Breast epithelium (tissue), 4 donors: ENCODE results near the gene NFKBIA. TPM values are rescaled to one million over a fixed set of nuclear protein-coding genes. Genes with fewer than 3 reads are reported as not detected.
A peak's percentile ranks its signal among the peaks of the same experiment; 100 is the strongest.

Source experiments
- DNase-seq, 2 donors: peaks; one replicate each; pipeline ENCODE4 v3.0.0-alpha.2; 2019; ENCODE audit warnings: low spot score in 2 of 2
- H3K27ac ChIP-seq, 2 donors: fragments of 200-600 bp; sonication (generic) in 1 of 2; one replicate each; pipeline ENCODE4 v1.5.1; 2016 to 2019; ENCODE audit warnings: mild to moderate bottlenecking in 1 of 2
- H3K27me3 ChIP-seq, 2 donors: fragments of 200-600 bp; sonication (generic) in 1 of 2; one replicate each; pipeline versions ENCODE4 v1.5.1 to v1.6.0; 2017 to 2019; ENCODE audit warnings: control low read depth in 1 of 2, mild to moderate bottlenecking in 1 of 2
- H3K36me3 ChIP-seq: fragments of 200-600 bp; one replicate; pipeline ENCODE4 v1.5.1; 2019
- H3K4me1 ChIP-seq, 2 donors: fragments of 200-600 bp; sonication (generic); one replicate each; pipeline ENCODE4 v1.5.1; 2016 to 2019; ENCODE audit warnings: control low read depth in 1 of 2
- H3K4me3 ChIP-seq, 3 donors: fragments of 200-600 bp; sonication (generic); 1 replicate in 2 of 3; 2 replicates in 1 of 3; pipeline ENCODE4 v1.5.1; 2016 to 2019; ENCODE audit warnings: mild to moderate bottlenecking in 3 of 3, moderate library complexity in 2 of 3
- H3K9me3 ChIP-seq, 2 donors: fragments of 200-600 bp; sonication (generic) in 1 of 2; one replicate each; pipeline ENCODE4 v1.5.1; 2016 to 2019; ENCODE audit warnings: control low read depth in 1 of 2
- POLR2A ChIP-seq: fragments of 450-650 bp; IDR thresholded peaks from one replicate; pipeline ENCODE4 v1.6.1; 2016; ENCODE audit warnings: antibody characterized with exemption, mild to moderate bottlenecking, moderate library complexity
- POLR2AphosphoS5 ChIP-seq, 3 donors: sonication (generic); formaldehyde crosslinking; IDR thresholded peaks; one replicate each; pipeline ENCODE4 v1.6.1; 2017; ENCODE audit warnings: antibody characterized with exemption in 3 of 3
- intact Hi-C: fragments of 100-400 bp; cut with DNase I; formaldehyde crosslinking; loops from one replicate; pipeline ENCODE4 v1.15.1; 2023; ENCODE audit warnings: low total_unique reads
- total RNA-seq, 3 donors: library from RNA; depleted of rRNA; stranded (reverse); fragments of >200 nt; gene quantifications; one replicate each; pipeline ENCODE4 v1.1.0, GENCODE V29; 2016
- TF ChIP-seq, protein P1 (sequence below), 3 donors: fragments of 450-650 bp; IDR thresholded peaks; one replicate each; pipeline ENCODE4 v1.5.1; 2016 to 2017; ENCODE audit warnings: antibody characterized with exemption in 3 of 3, mild to moderate bottlenecking in 3 of 3, moderate library complexity in 3 of 3

NFKBIA gene, protein sequence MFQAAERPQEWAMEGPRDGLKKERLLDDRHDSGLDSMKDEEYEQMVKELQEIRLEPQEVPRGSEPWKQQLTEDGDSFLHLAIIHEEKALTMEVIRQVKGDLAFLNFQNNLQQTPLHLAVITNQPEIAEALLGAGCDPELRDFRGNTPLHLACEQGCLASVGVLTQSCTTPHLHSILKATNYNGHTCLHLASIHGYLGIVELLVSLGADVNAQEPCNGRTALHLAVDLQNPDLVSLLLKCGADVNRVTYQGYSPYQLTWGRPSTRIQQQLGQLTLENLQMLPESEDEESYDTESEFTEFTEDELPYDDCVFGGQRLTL
- 100 to 1,000 TPM; 418 to 546 (median 422) TPM for total RNA-seq

DNA sequence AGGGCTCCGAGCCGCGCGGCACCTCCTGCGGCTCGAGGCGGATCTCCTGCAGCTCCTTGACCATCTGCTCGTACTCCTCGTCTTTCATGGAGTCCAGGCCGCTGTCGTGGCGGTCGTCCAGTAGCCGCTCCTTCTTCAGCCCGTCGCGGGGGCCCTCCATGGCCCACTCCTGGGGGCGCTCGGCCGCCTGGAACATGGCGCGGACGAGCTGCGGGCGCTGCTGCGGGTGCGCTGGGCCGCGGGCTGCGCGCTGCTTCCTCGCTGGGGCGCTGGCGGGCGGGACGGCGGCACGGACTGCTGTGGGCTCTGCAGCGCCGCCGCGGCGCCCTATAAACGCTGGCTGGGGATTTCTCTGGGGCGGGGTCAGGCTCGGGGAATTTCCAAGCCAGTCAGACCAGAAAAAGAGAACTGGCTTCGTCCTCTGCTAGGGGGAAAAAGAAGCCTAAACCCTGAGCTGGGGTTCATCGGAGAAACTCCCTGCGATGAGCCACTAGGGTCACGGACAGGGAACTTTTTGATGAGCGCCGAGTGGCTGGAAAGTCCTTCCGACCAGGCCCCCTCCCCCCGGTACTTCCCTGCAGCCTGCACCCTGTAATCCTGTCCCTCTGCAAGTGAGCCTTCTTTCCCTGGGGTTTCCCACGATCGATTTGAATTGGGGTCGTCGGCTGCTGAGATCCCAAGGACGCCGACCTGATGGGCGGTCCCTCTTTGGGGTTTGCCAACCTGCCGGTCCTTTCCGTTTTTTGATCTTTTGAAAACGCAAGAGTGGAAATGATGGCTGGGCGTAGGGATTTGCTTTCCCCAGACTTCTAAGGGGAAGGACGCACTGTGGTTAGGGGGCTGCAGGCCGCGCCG lies at the start of gene NFKBIA:
TSS of gene NFKBIA (minus strand) at position 301 of the 855 bp plus-strand sequence. CDS start at position 196, 105 bp downstream.
- TF ChIP-seq, protein P1, sequence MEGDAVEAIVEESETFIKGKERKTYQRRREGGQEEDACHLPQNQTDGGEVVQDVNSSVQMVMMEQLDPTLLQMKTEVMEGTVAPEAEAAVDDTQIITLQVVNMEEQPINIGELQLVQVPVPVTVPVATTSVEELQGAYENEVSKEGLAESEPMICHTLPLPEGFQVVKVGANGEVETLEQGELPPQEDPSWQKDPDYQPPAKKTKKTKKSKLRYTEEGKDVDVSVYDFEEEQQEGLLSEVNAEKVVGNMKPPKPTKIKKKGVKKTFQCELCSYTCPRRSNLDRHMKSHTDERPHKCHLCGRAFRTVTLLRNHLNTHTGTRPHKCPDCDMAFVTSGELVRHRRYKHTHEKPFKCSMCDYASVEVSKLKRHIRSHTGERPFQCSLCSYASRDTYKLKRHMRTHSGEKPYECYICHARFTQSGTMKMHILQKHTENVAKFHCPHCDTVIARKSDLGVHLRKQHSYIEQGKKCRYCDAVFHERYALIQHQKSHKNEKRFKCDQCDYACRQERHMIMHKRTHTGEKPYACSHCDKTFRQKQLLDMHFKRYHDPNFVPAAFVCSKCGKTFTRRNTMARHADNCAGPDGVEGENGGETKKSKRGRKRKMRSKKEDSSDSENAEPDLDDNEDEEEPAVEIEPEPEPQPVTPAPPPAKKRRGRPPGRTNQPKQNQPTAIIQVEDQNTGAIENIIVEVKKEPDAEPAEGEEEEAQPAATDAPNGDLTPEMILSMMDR (IDR thresholded peaks at IDR 0.05), result peak in 2 of 3 donors; percentile 11 to 12
- peak; percentile 42 for TF ChIP-seq POLR2A
- TF ChIP-seq POLR2AphosphoS5 (IDR thresholded peaks at IDR 0.05), result peak; percentile 88 to 95 (median 94)
- H3K9me3 ChIP-seq, result no peaks in the 10 kb centered on the region
- peak; percentile 83 to 93 for DNase-seq
- peaks cover 24% of the 10 kb centered on the region for H3K36me3 ChIP-seq
- H3K4me3 ChIP-seq, result peak within 1 kb of the TSS; percentile 69 to 99 (median 84)
- H3K27me3 ChIP-seq, result no peaks in the 10 kb centered on the region
- intact Hi-C loops, result loop anchor here (5.0 kb wide), 1 partner anchor 67 kb away; no protein-coding TSS in a partner anchor
- peak within 1 kb of the TSS; percentile 97 to 99 for H3K27ac ChIP-seq
- H3K4me1 ChIP-seq, result peaks cover 0 to 14% of the 10 kb centered on the region in 2 donors

DNA sequence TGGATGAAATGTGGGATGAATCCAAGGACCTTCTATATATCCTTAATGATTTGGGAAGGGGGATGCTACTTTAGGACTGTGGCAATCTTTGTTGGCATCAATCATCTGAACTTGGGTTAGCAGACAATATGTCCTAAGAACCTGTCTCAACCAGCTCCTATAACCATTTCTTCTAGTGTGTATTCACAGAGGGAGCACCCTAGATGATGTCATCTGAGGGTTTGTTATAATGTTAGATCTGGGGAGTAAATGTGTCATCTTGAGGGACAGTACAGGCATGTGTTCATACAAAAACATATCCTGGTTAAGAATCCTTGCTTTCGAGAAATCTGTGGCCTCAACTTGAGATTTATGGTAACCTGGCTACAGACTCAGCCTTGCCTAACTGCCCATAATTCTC lies 41.9 kb upstream of the NFKBIA start:
- Histone ChIP-seq H3K36me3 (no peaks in the 10 kb centered on the region), H3K27me3 (no peaks in the 10 kb centered on the region), H3K27ac (no peak overlapping the region), H3K4me3 (no peak overlapping the region), H3K9me3 (no peaks in the 10 kb centered on the region), H3K4me1 (no peaks in the 10 kb centered on the region)
- TF ChIP-seq POLR2AphosphoS5 (IDR thresholded peaks at IDR 0.05) (no peak), POLR2A (no peak)
- TF ChIP-seq, protein P1 (IDR thresholded peaks at IDR 0.05), result no peak
- no peak for DNase-seq
- intact Hi-C loops, result no loop called here

DNA sequence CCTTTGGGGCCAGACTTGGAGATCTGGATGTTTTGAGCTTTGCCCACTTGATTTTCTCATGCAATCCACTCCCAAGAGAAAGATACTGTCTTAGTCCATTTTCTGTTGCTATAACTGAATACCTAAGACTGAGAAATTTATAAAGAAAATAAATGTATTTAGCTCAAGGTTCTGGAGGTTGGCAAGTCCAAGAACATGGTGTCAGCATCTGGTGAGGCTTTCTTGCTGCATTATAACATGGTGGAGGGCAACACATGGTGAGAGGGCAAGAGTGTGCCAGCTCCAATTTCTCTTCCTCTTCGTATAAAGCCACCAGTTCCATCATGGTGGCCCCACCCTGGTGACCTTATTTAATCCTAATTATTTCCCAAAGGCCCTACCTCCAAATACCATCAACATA lies 39.6 kb upstream of the NFKBIA start:
- TF ChIP-seq, protein P1 (IDR thresholded peaks at IDR 0.05), result no peak
- TF ChIP-seq POLR2A, result no peak
- TF ChIP-seq POLR2AphosphoS5 (IDR thresholded peaks at IDR 0.05), result no peak
- Histone ChIP-seq H3K4me1 (no peaks in the 10 kb centered on the region), H3K4me3 (no peak overlapping the region), H3K36me3 (no peaks in the 10 kb centered on the region), H3K27me3 (no peaks in the 10 kb centered on the region), H3K9me3 (no peaks in the 10 kb centered on the region), H3K27ac (no peak overlapping the region)
- DNase-seq, result no peak
- intact Hi-C loops, result no loop called here

DNA sequence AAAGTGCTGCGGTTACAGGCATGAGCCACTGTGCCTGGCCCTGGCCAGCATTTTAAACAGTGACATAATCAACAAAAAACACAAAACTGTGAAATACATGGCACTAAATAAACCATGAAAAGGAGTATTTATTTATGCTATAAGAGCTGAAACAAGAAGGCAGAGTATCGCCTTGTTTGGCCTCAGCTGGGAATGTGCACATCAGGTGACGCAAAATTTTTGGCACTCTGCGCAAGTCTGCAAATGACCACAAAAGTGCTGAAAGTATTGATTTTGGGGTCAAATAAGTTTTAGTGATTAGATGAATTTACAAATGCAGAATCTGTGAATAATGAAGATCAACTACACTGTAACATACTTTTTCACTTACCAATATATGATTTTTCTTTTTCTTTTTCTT lies 36.6 kb upstream of the NFKBIA start:
- H3K36me3 ChIP-seq, result no peaks in the 10 kb centered on the region
- intact Hi-C loops, result no loop called here
- TF ChIP-seq POLR2A (no peak), POLR2AphosphoS5 (IDR thresholded peaks at IDR 0.05) (no peak)
- TF ChIP-seq, protein P1 (IDR thresholded peaks at IDR 0.05), result no peak
- no peaks in the 10 kb centered on the region for H3K9me3 ChIP-seq
- DNase-seq, result no peak
- no peak overlapping the region for H3K4me3 ChIP-seq
- H3K27ac ChIP-seq, result no peak overlapping the region
- no peaks in the 10 kb centered on the region for H3K27me3 ChIP-seq
- H3K4me1 ChIP-seq, result no peaks in the 10 kb centered on the region
